ENCODE results near the gene CARD16.

The CARD16 gene

DNA sequence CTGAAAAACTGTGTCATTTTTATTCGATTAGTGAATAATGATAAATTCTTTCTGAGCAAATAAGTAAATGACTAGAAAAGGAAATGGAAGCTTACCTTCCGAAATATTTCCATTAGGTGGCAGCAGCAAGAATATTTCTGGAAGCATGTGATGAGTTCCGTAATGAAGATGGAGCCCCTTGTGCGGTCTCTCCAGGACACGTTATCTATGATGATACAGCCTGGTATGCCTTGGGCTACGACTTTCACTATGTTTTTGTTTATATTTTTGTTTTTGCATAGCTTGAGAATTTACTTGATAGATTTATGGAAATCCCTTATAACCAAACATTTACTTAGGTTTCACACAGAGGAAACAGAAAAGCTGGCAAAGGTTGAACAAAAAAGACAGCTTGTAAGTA, 47.8 kb downstream of the CARD16 start:
- DNase-seq, result no peak

DNA sequence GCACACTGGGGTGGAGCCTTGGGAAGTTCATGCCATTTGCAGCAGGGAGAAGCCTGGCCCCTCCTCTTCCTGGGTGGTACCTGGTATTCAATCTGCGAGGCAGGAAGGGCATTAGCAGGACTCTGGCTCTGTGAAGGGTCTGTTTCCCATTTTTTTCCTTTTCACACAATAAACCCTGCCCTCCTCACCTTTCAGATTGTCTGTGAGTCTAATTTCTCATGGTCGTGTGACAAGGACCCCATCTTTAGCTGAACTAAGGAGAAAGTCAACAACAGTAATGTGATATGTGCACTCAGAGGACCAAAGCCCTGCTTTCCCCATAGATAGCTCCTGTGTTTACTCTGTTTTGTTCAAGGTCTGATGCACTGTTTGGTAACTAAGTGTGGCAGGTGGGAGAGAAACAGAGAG, 50.1 kb downstream of the CARD16 start:
- no peak for DNase-seq

DNA sequence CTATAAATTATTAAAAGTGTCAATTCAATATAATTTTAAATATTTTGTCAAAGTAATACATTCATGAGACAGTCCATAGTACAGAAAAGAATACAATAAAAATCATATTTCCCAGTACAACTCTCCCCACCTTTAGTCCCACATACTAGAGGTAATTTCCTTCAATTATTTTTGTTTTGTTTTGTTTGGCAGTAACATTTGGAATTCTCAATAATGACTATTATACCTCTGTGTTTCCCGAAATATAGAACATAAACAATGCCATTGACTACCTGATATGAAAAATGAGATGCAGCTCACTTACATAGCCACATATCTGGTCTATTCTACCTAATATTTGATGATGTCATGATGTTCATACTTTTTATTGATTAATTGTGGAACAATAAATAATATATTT, 52.4 kb downstream of the CARD16 start:
- DNase-seq, result no peak

DNA sequence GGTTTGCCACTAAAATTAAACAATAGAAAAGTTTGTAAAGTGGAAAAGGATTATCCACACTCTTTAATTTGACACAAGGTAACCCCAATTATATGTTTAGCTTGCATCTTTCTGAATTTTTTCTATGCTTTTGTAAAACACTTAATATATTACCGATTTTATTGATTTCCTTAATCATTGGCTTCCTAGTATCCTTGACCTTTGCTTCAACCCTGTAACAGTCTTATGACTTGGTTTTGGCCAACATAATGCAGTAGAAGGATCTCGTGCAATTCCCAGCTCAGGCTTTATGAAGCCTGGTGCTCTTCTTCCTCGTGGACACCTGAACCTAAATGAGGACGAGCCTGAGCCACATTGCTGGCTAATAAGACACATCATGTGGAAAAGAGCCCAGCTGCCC, 53.1 kb downstream of the CARD16 start:
- DNase-seq, result no peak

Data from anterior cingulate cortex (tissue), 58 donors.